ENCODE measurements around the gene CTTN. TPM values are rescaled to one million over a fixed set of nuclear protein-coding genes. Genes with fewer than 3 reads are reported as not detected.

CTTN gene
- total and polyA plus RNA-seq, 12 donors: 68.5 to 173 (median 146) TPM

DNA sequence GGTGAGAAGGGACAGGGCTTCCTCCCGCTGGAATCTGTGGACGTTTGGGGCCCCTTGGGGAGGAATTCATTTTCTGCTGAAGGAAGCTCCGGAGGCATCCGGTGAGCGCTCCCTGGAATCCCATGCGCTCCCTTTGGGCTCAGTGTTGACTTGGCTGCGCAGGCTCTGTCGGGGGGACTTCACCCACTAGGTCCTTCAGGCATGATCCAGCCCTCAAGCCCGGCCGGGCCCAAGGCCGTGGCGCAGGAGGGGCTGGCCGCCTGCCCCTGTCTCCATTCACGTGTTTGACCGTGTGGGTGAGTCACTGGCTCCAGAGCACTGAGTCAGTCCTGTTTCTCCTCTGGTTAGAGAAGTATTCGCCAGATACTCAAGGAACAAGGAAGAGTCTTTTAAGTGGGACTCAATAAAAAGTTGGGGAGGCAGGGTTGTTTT is 1.4 kb downstream of the CTTN start:
- Histone ChIP-seq H3K27ac (peak overlapping the region; percentile 47 to 92 (median 88)), H3K36me3 (peaks cover 0 to 8% (median 0%) of the 10 kb centered on the region in 9 donors), H3K4me1 (peaks cover 7 to 64% (median 45%) of the 10 kb centered on the region in 9 donors), H3K9me3 (no peaks in the 10 kb centered on the region), H3K27me3 (peaks cover 0 to 81% (median 0%) of the 10 kb centered on the region in 7 donors), H3K4me3 (peak overlapping the region; percentile 54 to 97 (median 86))
- intact Hi-C loops (cut with DNase I): loop anchor here in 1 of 10 donors (10.0 kb wide), 1 partner anchor 125 kb away; the partner anchor contains the start of gene PPFIA1
- DNase-seq (peak; percentile 74 to 80), ATAC-seq (peak; percentile 60 to 91 (median 86))
- TF ChIP-seq, protein P1, sequence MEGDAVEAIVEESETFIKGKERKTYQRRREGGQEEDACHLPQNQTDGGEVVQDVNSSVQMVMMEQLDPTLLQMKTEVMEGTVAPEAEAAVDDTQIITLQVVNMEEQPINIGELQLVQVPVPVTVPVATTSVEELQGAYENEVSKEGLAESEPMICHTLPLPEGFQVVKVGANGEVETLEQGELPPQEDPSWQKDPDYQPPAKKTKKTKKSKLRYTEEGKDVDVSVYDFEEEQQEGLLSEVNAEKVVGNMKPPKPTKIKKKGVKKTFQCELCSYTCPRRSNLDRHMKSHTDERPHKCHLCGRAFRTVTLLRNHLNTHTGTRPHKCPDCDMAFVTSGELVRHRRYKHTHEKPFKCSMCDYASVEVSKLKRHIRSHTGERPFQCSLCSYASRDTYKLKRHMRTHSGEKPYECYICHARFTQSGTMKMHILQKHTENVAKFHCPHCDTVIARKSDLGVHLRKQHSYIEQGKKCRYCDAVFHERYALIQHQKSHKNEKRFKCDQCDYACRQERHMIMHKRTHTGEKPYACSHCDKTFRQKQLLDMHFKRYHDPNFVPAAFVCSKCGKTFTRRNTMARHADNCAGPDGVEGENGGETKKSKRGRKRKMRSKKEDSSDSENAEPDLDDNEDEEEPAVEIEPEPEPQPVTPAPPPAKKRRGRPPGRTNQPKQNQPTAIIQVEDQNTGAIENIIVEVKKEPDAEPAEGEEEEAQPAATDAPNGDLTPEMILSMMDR (IDR thresholded peaks at IDR 0.05): no peak
- 7 to 13% methylated on average over 16 of the region's 16 CpGs for WGBS, 2 donors

DNA sequence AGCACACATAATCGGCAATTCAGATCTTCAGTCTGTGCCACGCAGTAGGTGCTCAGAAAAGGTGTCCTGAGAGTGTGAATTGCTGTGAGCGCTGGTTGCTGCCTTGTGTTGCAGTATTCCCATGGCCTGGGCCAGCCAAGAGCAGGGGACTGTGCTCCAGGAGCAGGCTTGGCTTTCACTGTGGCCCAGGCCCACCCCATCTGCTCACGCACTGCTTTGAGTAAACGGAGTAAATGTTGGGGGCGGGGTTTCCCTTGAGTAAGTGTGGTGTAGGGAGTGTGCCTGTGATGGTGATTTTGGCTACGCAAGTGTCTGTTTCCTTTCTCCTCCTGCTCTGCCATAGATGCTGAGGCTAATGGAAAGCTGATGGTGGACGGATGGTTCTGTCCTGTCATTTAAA is 2.3 kb downstream of the CTTN start:
- H3K4me3 ChIP-seq: peak overlapping the region in 1 of 10 donors; percentile 82
- intact Hi-C loops (cut with DNase I): no loop called here
- WGBS, 2 donors: 81 to 90% methylated on average over 8 of the region's 8 CpGs

DNA sequence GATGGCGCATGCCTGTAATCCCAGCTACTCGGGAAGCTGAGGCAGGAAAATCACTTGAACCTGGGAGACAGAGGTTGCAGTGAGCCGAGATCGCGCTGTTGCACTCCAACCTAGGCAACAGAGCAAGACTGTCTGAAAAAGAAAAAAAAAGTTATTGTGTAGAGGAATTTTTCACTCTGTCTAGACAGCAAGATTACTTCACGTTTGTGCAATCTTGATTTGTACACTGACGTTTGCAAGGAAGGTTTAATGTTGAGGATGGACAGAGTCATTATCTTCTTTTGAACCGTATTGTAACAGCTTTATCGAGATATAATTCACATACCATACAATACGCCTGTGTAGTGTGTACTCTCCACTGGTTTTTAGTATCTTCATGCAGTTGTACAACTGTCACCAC is 3.7 kb downstream of the CTTN start:
- Histone ChIP-seq H3K36me3 (peaks cover 0 to 28% (median 12%) of the 10 kb centered on the region in 9 donors), H3K9me3 (no peaks in the 10 kb centered on the region), H3K27ac (peak overlapping the region in 3 of 10 donors; percentile 7 to 59 (median 20)), H3K27me3 (peaks cover 0 to 78% (median 0%) of the 10 kb centered on the region in 7 donors), H3K4me1 (peaks cover 7 to 83% (median 56%) of the 10 kb centered on the region in 9 donors), H3K4me3 (no peak overlapping the region)
- TF ChIP-seq, protein P1 (IDR thresholded peaks at IDR 0.05): no peak
- intact Hi-C loops (cut with DNase I): no loop called here
- no peak for DNase-seq
- WGBS, 2 donors: 74 to 85% methylated on average over 10 of the region's 10 CpGs
- no peak for ATAC-seq

More for the DNA sequence above, 2.3 kb downstream of the CTTN start:
- Histone ChIP-seq H3K4me1 (peaks cover 7 to 73% (median 51%) of the 10 kb centered on the region in 9 donors), H3K27me3 (peaks cover 0 to 80% (median 0%) of the 10 kb centered on the region in 7 donors), H3K27ac (peak overlapping the region in 9 of 10 donors; percentile 82 to 92 (median 89)), H3K9me3 (no peaks in the 10 kb centered on the region), H3K36me3 (peaks cover 0 to 14% (median 5%) of the 10 kb centered on the region in 9 donors)
- DNase-seq: no peak
- TF ChIP-seq, protein P1 (IDR thresholded peaks at IDR 0.05): no peak
- ATAC-seq: no peak

DNA sequence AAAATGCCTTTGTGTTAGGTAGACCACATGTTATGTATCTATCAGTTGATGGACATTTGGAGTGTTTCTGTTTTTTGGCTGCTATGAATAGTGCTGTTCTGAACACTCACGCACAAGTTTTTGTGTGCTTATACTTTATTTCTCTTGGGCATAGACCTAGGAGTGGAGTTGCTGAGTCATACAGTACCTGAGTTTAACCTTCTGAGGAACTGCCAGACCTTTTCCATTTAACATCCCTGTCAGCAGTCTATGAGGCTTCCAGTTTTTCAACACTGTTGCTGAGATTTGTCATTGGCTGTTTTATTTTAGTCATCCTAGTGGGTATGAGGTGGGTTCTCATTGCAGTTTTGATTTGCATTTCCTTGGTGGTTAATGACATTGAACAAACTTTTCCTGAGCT is 4.4 kb downstream of the CTTN start:
- intact Hi-C loops (cut with DNase I): no loop called here
- Histone ChIP-seq H3K4me1 (peaks cover 7 to 84% (median 49%) of the 10 kb centered on the region in 9 donors), H3K9me3 (no peaks in the 10 kb centered on the region), H3K27ac (peak overlapping the region in 7 of 10 donors; percentile 11 to 59 (median 39)), H3K4me3 (no peak overlapping the region), H3K36me3 (peaks cover 0 to 35% (median 18%) of the 10 kb centered on the region in 9 donors), H3K27me3 (peaks cover 0 to 81% (median 0%) of the 10 kb centered on the region in 7 donors)
- ATAC-seq (no peak), DNase-seq (no peak)
- WGBS, 2 donors: 25 to 51% methylated on average over 1 of the region's 1 CpG
- TF ChIP-seq, protein P1 (IDR thresholded peaks at IDR 0.05): no peak
